Measurements from ENCODE around the gene MFF.

Gene MFF

GRCh38 chr2:227287771-227288170 lies 37.3 kb upstream of the MFF start:
- POLR2A ChIA-PET: no interaction called here
- no peaks in the 10 kb centered on the region for H3K36me3 ChIP-seq (ENCODE audit: control insufficient read depth in 2 of 2, insufficient read depth in 1 of 2, low read length in 2 of 2)
- H3K9me3 ChIP-seq (ENCODE audit: control insufficient read depth, insufficient read depth, low read depth, low read length): no peaks in the 10 kb centered on the region
- no peaks in the 10 kb centered on the region for H3K4me1 ChIP-seq (ENCODE audit: control insufficient read depth, insufficient read depth, low read length)
- no peak for TF ChIP-seq TCF7L2 (IDR thresholded peaks at IDR 0.05; ENCODE audit: borderline replicate concordance, low read depth, low read length)
- no peak for TF ChIP-seq ZNF426 (tag by site-specific recombination; IDR thresholded peaks at IDR 0.05)
- TF ChIP-seq ZNF114 (tag by site-specific recombination; IDR thresholded peaks at IDR 0.05): no peak
- TF ChIP-seq ZNF501 (tag by site-specific recombination; IDR thresholded peaks at IDR 0.05): no peak
- no peak for TF ChIP-seq HOXA7 (CRISPR knock-in tag; IDR thresholded peaks at IDR 0.05; ENCODE audit: borderline replicate concordance)
- no peak for TF ChIP-seq ZNF37A (tag by site-specific recombination; IDR thresholded peaks at IDR 0.05)
- TF ChIP-seq ZEB2 (tag by site-specific recombination; IDR thresholded peaks at IDR 0.05): no peak
- no peak for TF ChIP-seq ZSCAN4 (tag by site-specific recombination; IDR thresholded peaks at IDR 0.05)
- CTCF ChIA-PET: no interaction called here
- H3K4me3 ChIP-seq (ENCODE audit: low read depth, low read length): no peak overlapping the region
- H3K27ac ChIP-seq (ENCODE audit: extremely low read depth, low read depth, low read length): no peak overlapping the region

- Histone ChIP-seq H3K36me3 (ENCODE audit: control insufficient read depth in 2 of 2, insufficient read depth in 1 of 2, low read length in 2 of 2) (no peaks in the 10 kb centered on the region), H3K4me3 (ENCODE audit: low read depth, low read length) (no peak overlapping the region), H3K27ac (ENCODE audit: extremely low read depth, low read depth, low read length) (no peak overlapping the region), H3K9me3 (ENCODE audit: control insufficient read depth, insufficient read depth, low read depth, low read length) (no peaks in the 10 kb centered on the region), H3K4me1 (ENCODE audit: control insufficient read depth, insufficient read depth, low read length) (no peaks in the 10 kb centered on the region)
- TF ChIP-seq TRIM28 (IDR thresholded peaks at IDR 0.05; ENCODE audit: borderline replicate concordance, low read length) (no peak), ZNF544 (tag by site-specific recombination; IDR thresholded peaks at IDR 0.05) (no peak), ZSCAN5A (tag by site-specific recombination; IDR thresholded peaks at IDR 0.05) (no peak), BCL11A (tag by site-specific recombination; IDR thresholded peaks at IDR 0.05; ENCODE audit: low read depth) (no peak), IKZF3 (tag by site-specific recombination; IDR thresholded peaks at IDR 0.05) (no peak), ZNF423 (tag by site-specific recombination; IDR thresholded peaks at IDR 0.05) (no peak), GLIS1 (tag by site-specific recombination; IDR thresholded peaks at IDR 0.05) (no peak), ZFP41 (tag by site-specific recombination; IDR thresholded peaks at IDR 0.05; ENCODE audit: borderline replicate concordance) (no peak)
- ChIA-PET POLR2A (no interaction called here), CTCF (no interaction called here)
These were observed 32.7 kb upstream of the MFF start for GRCh38 chr2:227292314-227292713.

- Histone ChIP-seq H3K4me1 (ENCODE audit: control insufficient read depth, insufficient read depth, low read length) (no peaks in the 10 kb centered on the region), H3K9me3 (ENCODE audit: control insufficient read depth, insufficient read depth, low read depth, low read length) (no peaks in the 10 kb centered on the region), H3K4me3 (ENCODE audit: low read depth, low read length) (no peak overlapping the region), H3K36me3 (ENCODE audit: control insufficient read depth in 2 of 2, insufficient read depth in 1 of 2, low read length in 2 of 2) (no peaks in the 10 kb centered on the region), H3K27ac (ENCODE audit: extremely low read depth, low read depth, low read length) (no peak overlapping the region)
- CTCF ChIA-PET: no interaction called here
- TF ChIP-seq ZNF391 (tag by site-specific recombination; IDR thresholded peaks at IDR 0.05; ENCODE audit: borderline replicate concordance, low read depth) (no peak), ZNF843 (tag by site-specific recombination; IDR thresholded peaks at IDR 0.05) (no peak), ZNF2 (tag by site-specific recombination; IDR thresholded peaks at IDR 0.05) (no peak), ZNF501 (tag by site-specific recombination; IDR thresholded peaks at IDR 0.05) (no peak), ZNF544 (tag by site-specific recombination; IDR thresholded peaks at IDR 0.05) (no peak), ZNF175 (tag by site-specific recombination; IDR thresholded peaks at IDR 0.05) (no peak), ZNF239 (tag by site-specific recombination; IDR thresholded peaks at IDR 0.05) (no peak), KLF1 (tag by site-specific recombination; IDR thresholded peaks at IDR 0.05) (no peak), ZNF645 (tag by site-specific recombination; IDR thresholded peaks at IDR 0.05) (no peak), ZSCAN5A (tag by site-specific recombination; IDR thresholded peaks at IDR 0.05) (no peak), PRDM6 (tag by site-specific recombination; IDR thresholded peaks at IDR 0.05) (no peak), TCF7L2 (IDR thresholded peaks at IDR 0.05; ENCODE audit: borderline replicate concordance, low read depth, low read length) (no peak), ZNF449 (tag by site-specific recombination; IDR thresholded peaks at IDR 0.05) (no peak)
- POLR2A ChIA-PET: no interaction called here
These were observed 31.5 kb upstream of the MFF start for GRCh38 chr2:227293531-227293930.

Data from HEK293 (cell line).